ENCODE data around the gene RAD54L2. TPM values are rescaled to one million over a fixed set of nuclear protein-coding genes. Genes with fewer than 3 reads are reported as not detected.

The RAD54L2 gene
- total RNA-seq, 1 experiment from 2014 or later: 18.9 TPM

DNA sequence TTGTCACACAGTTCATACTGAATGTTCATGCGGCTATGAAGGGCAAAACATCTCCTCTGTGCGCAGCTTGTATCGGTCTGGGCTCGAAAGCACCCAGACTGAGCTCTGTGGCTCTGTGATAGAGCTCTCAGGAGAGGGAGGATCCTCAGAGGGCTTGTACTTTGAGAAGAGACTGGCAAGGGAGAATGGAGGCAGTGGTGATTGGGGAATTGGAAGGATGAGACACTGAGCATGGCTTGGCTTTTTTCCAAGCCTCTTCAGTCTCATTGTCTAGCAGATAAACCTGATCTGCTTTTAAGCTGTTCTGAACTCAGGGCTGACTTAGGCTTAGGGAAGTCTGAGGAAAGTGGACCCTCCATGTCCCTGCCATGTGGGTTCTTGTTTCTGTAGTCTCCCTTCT is 43.0 kb downstream of the RAD54L2 start:
- H3K4me1 ChIP-seq (ENCODE audit: control insufficient read depth, insufficient read depth, low read length): no peaks in the 10 kb centered on the region
- ChIA-PET POLR2A (no interaction called here), CTCF (no interaction called here)
- DNase-seq (ENCODE audit: low read depth, low spot score) (no peak), ATAC-seq (no peak)
- H3K9me3 ChIP-seq (ENCODE audit: control insufficient read depth, insufficient read depth, low read depth, low read length): no peaks in the 10 kb centered on the region
- no peaks in the 10 kb centered on the region for H3K27me3 ChIP-seq (ENCODE audit: control insufficient read depth, insufficient read depth, low read length)
- H3K4me3 ChIP-seq (ENCODE audit: low read depth in 2 of 2, low read length in 2 of 2): no peak overlapping the region
- TF ChIP-seq POLR2AphosphoS5 (IDR thresholded peaks at IDR 0.05; ENCODE audit: low read depth, low read length): no peak
- TF ChIP-seq TCF7L2 (IDR thresholded peaks at IDR 0.05; ENCODE audit: low read depth, low read length): no peak
- TF ChIP-seq, protein P1, sequence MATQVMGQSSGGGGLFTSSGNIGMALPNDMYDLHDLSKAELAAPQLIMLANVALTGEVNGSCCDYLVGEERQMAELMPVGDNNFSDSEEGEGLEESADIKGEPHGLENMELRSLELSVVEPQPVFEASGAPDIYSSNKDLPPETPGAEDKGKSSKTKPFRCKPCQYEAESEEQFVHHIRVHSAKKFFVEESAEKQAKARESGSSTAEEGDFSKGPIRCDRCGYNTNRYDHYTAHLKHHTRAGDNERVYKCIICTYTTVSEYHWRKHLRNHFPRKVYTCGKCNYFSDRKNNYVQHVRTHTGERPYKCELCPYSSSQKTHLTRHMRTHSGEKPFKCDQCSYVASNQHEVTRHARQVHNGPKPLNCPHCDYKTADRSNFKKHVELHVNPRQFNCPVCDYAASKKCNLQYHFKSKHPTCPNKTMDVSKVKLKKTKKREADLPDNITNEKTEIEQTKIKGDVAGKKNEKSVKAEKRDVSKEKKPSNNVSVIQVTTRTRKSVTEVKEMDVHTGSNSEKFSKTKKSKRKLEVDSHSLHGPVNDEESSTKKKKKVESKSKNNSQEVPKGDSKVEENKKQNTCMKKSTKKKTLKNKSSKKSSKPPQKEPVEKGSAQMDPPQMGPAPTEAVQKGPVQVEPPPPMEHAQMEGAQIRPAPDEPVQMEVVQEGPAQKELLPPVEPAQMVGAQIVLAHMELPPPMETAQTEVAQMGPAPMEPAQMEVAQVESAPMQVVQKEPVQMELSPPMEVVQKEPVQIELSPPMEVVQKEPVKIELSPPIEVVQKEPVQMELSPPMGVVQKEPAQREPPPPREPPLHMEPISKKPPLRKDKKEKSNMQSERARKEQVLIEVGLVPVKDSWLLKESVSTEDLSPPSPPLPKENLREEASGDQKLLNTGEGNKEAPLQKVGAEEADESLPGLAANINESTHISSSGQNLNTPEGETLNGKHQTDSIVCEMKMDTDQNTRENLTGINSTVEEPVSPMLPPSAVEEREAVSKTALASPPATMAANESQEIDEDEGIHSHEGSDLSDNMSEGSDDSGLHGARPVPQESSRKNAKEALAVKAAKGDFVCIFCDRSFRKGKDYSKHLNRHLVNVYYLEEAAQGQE (IDR thresholded peaks at IDR 0.05; ENCODE audit: insufficient read depth in 1 of 2, low read depth in 2 of 2, low read length in 1 of 2): no peak
- no peak for TF ChIP-seq SIN3A (IDR thresholded peaks at IDR 0.05; ENCODE audit: borderline replicate concordance, insufficient read depth, low read depth, low read length)
- no peak for TF ChIP-seq CTCF (IDR thresholded peaks at IDR 0.05)
- BruUV-seq (replicated peaks): no TSS peak
- in situ Hi-C loops (cut with HindIII; ENCODE audit: low pct_unique_long_range_greater_than_20kb, low sequenced_read_pairs): no loop called here
- no peak overlapping the region for H3K27ac ChIP-seq (ENCODE audit: low read length)
- intact Hi-C loops (cut with micrococcal nuclease; ENCODE audit: unreplicated experiment): no loop called here
- no peaks in the 10 kb centered on the region for H3K36me3 ChIP-seq (ENCODE audit: control insufficient read depth, insufficient read depth, low read length)

DNA sequence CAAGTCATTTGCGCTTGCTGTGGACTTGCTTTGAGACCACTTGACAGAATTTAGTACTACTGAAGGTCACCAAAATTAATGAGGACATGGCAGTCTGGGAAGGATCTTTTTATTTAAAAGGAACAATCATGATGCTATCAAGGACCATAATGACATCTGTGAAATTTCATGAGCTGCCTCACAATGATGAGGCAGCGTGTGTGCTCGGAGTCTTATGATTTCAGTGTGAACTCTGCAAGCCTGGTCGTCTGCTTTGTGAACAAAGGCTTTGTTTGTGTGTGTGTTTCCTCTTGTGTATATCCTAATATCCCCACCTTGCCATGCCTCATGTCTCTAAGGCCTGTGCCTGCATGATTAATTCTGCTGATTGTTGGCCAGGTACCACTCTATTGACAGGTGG is 46.7 kb downstream of the RAD54L2 start:
- ChIA-PET CTCF (no interaction called here), POLR2A (no interaction called here)
- intact Hi-C loops (cut with micrococcal nuclease; ENCODE audit: unreplicated experiment) (no loop called here), in situ Hi-C loops (cut with HindIII; ENCODE audit: low pct_unique_long_range_greater_than_20kb, low sequenced_read_pairs) (no loop called here)
- Histone ChIP-seq H3K4me1 (ENCODE audit: control insufficient read depth, insufficient read depth, low read length) (no peaks in the 10 kb centered on the region), H3K4me3 (ENCODE audit: low read depth in 2 of 2, low read length in 2 of 2) (no peak overlapping the region), H3K27me3 (ENCODE audit: control insufficient read depth, insufficient read depth, low read length) (no peaks in the 10 kb centered on the region), H3K36me3 (ENCODE audit: control insufficient read depth, insufficient read depth, low read length) (no peaks in the 10 kb centered on the region), H3K9me3 (ENCODE audit: control insufficient read depth, insufficient read depth, low read depth, low read length) (no peaks in the 10 kb centered on the region), H3K27ac (ENCODE audit: low read length) (no peak overlapping the region)
- TF ChIP-seq SIN3A (IDR thresholded peaks at IDR 0.05; ENCODE audit: borderline replicate concordance, insufficient read depth, low read depth, low read length) (no peak), POLR2AphosphoS5 (IDR thresholded peaks at IDR 0.05; ENCODE audit: low read depth, low read length) (no peak), CTCF (IDR thresholded peaks at IDR 0.05) (no peak), TCF7L2 (IDR thresholded peaks at IDR 0.05; ENCODE audit: low read depth, low read length) (no peak)
- TF ChIP-seq, protein P1 (IDR thresholded peaks at IDR 0.05; ENCODE audit: insufficient read depth in 1 of 2, low read depth in 2 of 2, low read length in 1 of 2): no peak
- no peak for DNase-seq (ENCODE audit: low read depth, low spot score)
- ATAC-seq: no peak
- BruUV-seq (replicated peaks): no TSS peak

Data from Panc1 (cell line).